Measurements from ENCODE around the gene PPAT. TPM values are rescaled to one million over a fixed set of nuclear protein-coding genes. Genes with fewer than 3 reads are reported as not detected.

The PPAT gene
- total and polyA plus RNA-seq, 2 experiments from 2014 or later: 63.0 to 96.8 TPM

- TF ChIP-seq ZNF114 (CRISPR knock-in tag; IDR thresholded peaks at IDR 0.05): no peak
- TF ChIP-seq STAT1 (IDR thresholded peaks at IDR 0.05; ENCODE audit: unreplicated experiment): no peak
- TF ChIP-seq REST (IDR thresholded peaks at IDR 0.05; ENCODE audit: unreplicated experiment): no peak
- TF ChIP-seq ETS1 (IDR thresholded peaks at IDR 0.05): no peak
- no peak for TF ChIP-seq CTCF (conservative IDR thresholded peaks at IDR 0.05; ENCODE audit: low read depth in 2 of 2)
- TF ChIP-seq JUNB (IDR thresholded peaks at IDR 0.05; ENCODE audit: unreplicated experiment): no peak
Observed at GRCh38 chr4:56391270-56391669, 44.1 kb downstream of the PPAT start (continued).

GRCh38 chr4:56389558-56389957 lies 45.9 kb downstream of the PPAT start:
- Mint-ChIP-seq H3K36me3 (ENCODE audit: low read depth) (peaks cover 8% of the 10 kb centered on the region; the same call in 2 of the 3 replicates), H3K27me3 (ENCODE audit: insufficient read depth, low read depth, poor library complexity) (peaks cover 8% of the 10 kb centered on the region), H3K27ac (no peak overlapping the region), H3K4me1 (peaks cover 17% of the 10 kb centered on the region), H3K9me3 (no peaks in the 10 kb centered on the region), H3K4me3 (no peak overlapping the region; the same call in 2 of the 3 replicates)
- Histone ChIP-seq H4K20me1 (replicated peaks; ENCODE audit: insufficient read depth) (no peaks in the 10 kb centered on the region; the same call in 1 of the 2 replicates), H3K9me2 (ENCODE audit: insufficient read depth) (no peaks in the 10 kb centered on the region), H3K36me3 (ENCODE audit: insufficient read depth) (no peaks in the 10 kb centered on the region; the same call in 1 of the 2 replicates), H3F3A (replicated peaks; ENCODE audit: low read depth) (no peaks in the 10 kb centered on the region), H3K79me2 (replicated peaks; ENCODE audit: insufficient read depth) (peaks cover 25% of the 10 kb centered on the region), H3K4me1 (ENCODE audit: insufficient read depth) (no peaks in the 10 kb centered on the region), H3K27me3 (ENCODE audit: insufficient read depth) (no peaks in the 10 kb centered on the region), H3K4me3 (no peak overlapping the region), H3K4me2 (no peak overlapping the region), H2AFZ (no peak overlapping the region), H3K27ac (ENCODE audit: low read depth) (0 out of 2 replicates have a peak overlapping the region, but pooled peaks have one; percentile 14)
- no peak for ATAC-seq
- TF ChIP-seq ZNF331 (CRISPR knock-in tag; IDR thresholded peaks at IDR 0.05; ENCODE audit: low read depth) (no peak), ZNF114 (CRISPR knock-in tag; IDR thresholded peaks at IDR 0.05) (no peak), STAT1 (IDR thresholded peaks at IDR 0.05; ENCODE audit: unreplicated experiment) (no peak), NANOG (IDR thresholded peaks at IDR 0.05; ENCODE audit: borderline replicate concordance) (no peak), EZH2phosphoT487 (IDR thresholded peaks at IDR 0.05; ENCODE audit: unreplicated experiment) (no peak), CREB1 (CRISPR knock-in tag; IDR thresholded peaks at IDR 0.05; ENCODE audit: low read depth) (no peak), POLR2AphosphoS5 (IDR thresholded peaks at IDR 0.05; ENCODE audit: low read depth) (no peak), CTCF (conservative IDR thresholded peaks at IDR 0.05; ENCODE audit: low read depth in 2 of 2) (no peak)
- DNase-seq (ENCODE audit: low spot score): no peak

Data from GM23338 (cell line).